K562 (cell line): ENCODE results near the gene INPP5E. TPM values are rescaled to one million over a fixed set of nuclear protein-coding genes. Genes with fewer than 3 reads are reported as not detected.

ENCODE experiments used
- ATAC-seq: fragments of 200-7000 bp; cut with Tn5 transposase; 3 replicates; pipeline ENCODE4 v1.9.1; 2020; ENCODE audit warnings: moderate library complexity
- BruUV-seq: library from RNA; stranded (reverse); fragments of 400-500 nt; replicated peaks from 2 replicates; lab custom pipeline; 2021; lab: Mats Ljungman, UMichigan
- CTCF ChIA-PET: fragments of 300-600 bp; formaldehyde crosslinking; extraction: SDS; loops from one replicate; lab custom pipeline; 2021; ENCODE audit warnings: low intra/inter-chr PET ratio; lab: Yijun Ruan, JAX
- POLR2A ChIA-PET: fragments of 300-600, 350-650 bp; sonication (Branson Sonifier 250); formaldehyde crosslinking; extraction: SDS; loops from one replicate; lab custom pipeline; 2021; ENCODE audit warnings: antibody characterized with exemption, inconsistent platforms; lab: Yijun Ruan, JAX
- DNase-seq, 4 experiments: peaks; one replicate each; pipeline versions ENCODE4 v3.0.0 to v3.0.0-alpha.2; 2011 to 2018; ENCODE audit warnings: low spot score in 3 of 4, mixed read lengths in 3 of 4; ENCODE audit errors: extremely low read depth in 1 of 4
- FAIRE-seq: peaks from 2 replicates; lab custom pipeline; 2011; peaks lifted over from hg19 to GRCh38; lab: Jason Lieb, UNC
- H2AFZ ChIP-seq: 2 replicates; pipeline ENCODE4 v1.6.0; 2011; ENCODE audit warnings: low read depth, low read length, control low read depth, inconsistent platforms
- H3K27ac ChIP-seq: fragments of 200-600 bp; 3 replicates; pipeline ENCODE4 v1.8.0; 2011; ENCODE audit warnings: low read depth, mild to moderate bottlenecking, control low read depth, inconsistent platforms, low read length, moderate library complexity, mixed read lengths; ENCODE audit errors: extremely low read depth
- H3K27me3 ChIP-seq, 2 experiments: fragments of 300-600 bp in 1 of 2; 2 replicates in 1 of 2; 3 replicates in 1 of 2; pipeline versions ENCODE4 v1.6.0 to v1.8.0; 2011; ENCODE audit warnings: inconsistent platforms in 2 of 2, low read length in 2 of 2, mild to moderate bottlenecking in 1 of 2, mixed read lengths in 1 of 2, moderate library complexity in 1 of 2; ENCODE audit not compliant: control insufficient read depth in 2 of 2, insufficient read depth in 2 of 2
- H3K36me3 ChIP-seq: fragments of 300-600 bp; 3 replicates; pipeline ENCODE4 v1.8.0; 2011; ENCODE audit warnings: mild to moderate bottlenecking, low read length, inconsistent platforms; ENCODE audit not compliant: control insufficient read depth, insufficient read depth
- H3K4me1 ChIP-seq, 2 experiments: fragments of 200-600 bp in 1 of 2; replicated peaks in 1 of 2; 2 replicates in 1 of 2; 3 replicates in 1 of 2; pipeline versions ENCODE4 v1.5.1 to v1.8.0; 2011; ENCODE audit warnings: inconsistent platforms in 2 of 2, low read length in 2 of 2, mild to moderate bottlenecking in 1 of 2, mixed read lengths in 1 of 2, moderate library complexity in 1 of 2; ENCODE audit not compliant: control insufficient read depth in 2 of 2, insufficient read depth in 2 of 2
- H3K4me2 ChIP-seq: 2 replicates; pipeline ENCODE4 v1.6.1; 2011; ENCODE audit warnings: low read length, control low read depth, inconsistent platforms, mixed read lengths; ENCODE audit not compliant: insufficient read depth
- H3K4me3 ChIP-seq: fragments of 200-600 bp; sonication (generic), shearing (Covaris generic); 2 replicates; pipeline ENCODE4 v1.5.1; 2016; ENCODE audit warnings: control low read depth, inconsistent platforms
- H3K79me2 ChIP-seq: fragments of 200-600 bp; 3 replicates; pipeline ENCODE4 v1.8.0; 2011; ENCODE audit warnings: low read length, inconsistent platforms; ENCODE audit not compliant: control insufficient read depth, insufficient read depth
- H3K9ac ChIP-seq, 2 experiments: 2 replicates each; pipeline versions ENCODE4 v1.6.0 to v1.6.1; 2011; ENCODE audit warnings: low read depth in 2 of 2, low read length in 2 of 2, control low read depth in 1 of 2, inconsistent platforms in 1 of 2, mild to moderate bottlenecking in 1 of 2, mixed read lengths in 1 of 2; ENCODE audit not compliant: insufficient read depth in 1 of 2
- H3K9me1 ChIP-seq: one replicate; pipeline ENCODE4 v1.6.0; 2011; ENCODE audit warnings: inconsistent platforms, mild to moderate bottlenecking, low read length, moderate library complexity; ENCODE audit not compliant: control insufficient read depth, insufficient read depth
- H3K9me3 ChIP-seq: replicated peaks from 2 replicates; pipeline ENCODE4 v1.5.1; 2011; ENCODE audit warnings: low read depth, low read length, inconsistent platforms; ENCODE audit not compliant: control insufficient read depth, insufficient read depth
- H4K20me1 ChIP-seq: replicated peaks from 2 replicates; pipeline ENCODE4 v1.6.1; 2011; ENCODE audit warnings: low read length, inconsistent platforms, mixed read lengths; ENCODE audit not compliant: control insufficient read depth, insufficient read depth
- BACH1 ChIP-seq: fragments of 200-800 bp; sonication (Bioruptor generic); IDR thresholded peaks from 2 replicates; pipeline ENCODE4 v1.6.1; 2016; ENCODE audit warnings: missing genetic modification characterization, missing compliant biosample characterization
- BHLHE40 ChIP-seq: IDR thresholded peaks from 2 replicates; pipeline ENCODE4 v1.6.1; 2011; ENCODE audit warnings: low read length, improper control_type of control experiment
- CBFB ChIP-seq: sonication (generic); formaldehyde crosslinking; IDR thresholded peaks from 2 replicates; pipeline ENCODE4 v1.4.0; 2020; ENCODE audit warnings: mild to moderate bottlenecking, missing genetic modification reagents
- E4F1 ChIP-seq: fragments of 250-450 bp; sonication (Bioruptor Pico); IDR thresholded peaks from 2 replicates; pipeline ENCODE4 v1.5.0; 2021; ENCODE audit warnings: mild to moderate bottlenecking, borderline replicate concordance
- L3MBTL2 ChIP-seq: fragments of 450-650 bp; IDR thresholded peaks from 2 replicates; pipeline ENCODE4 v1.6.1; 2016; ENCODE audit warnings: mild to moderate bottlenecking, moderate library complexity
- RBFOX2 ChIP-seq: fragments of 200-400 bp; formaldehyde crosslinking; IDR thresholded peaks from 2 replicates; pipeline ENCODE4 v1.6.1; 2017; ENCODE audit warnings: low read depth, mild to moderate bottlenecking, low read length, moderate library complexity
- SFPQ ChIP-seq: fragments of 200-400 bp; formaldehyde crosslinking; IDR thresholded peaks from 2 replicates; pipeline ENCODE4 v1.6.1; 2017; ENCODE audit warnings: mild to moderate bottlenecking, low read depth, low read length, moderate library complexity
- SREBF2 ChIP-seq: sonication (generic); formaldehyde crosslinking; IDR thresholded peaks from 2 replicates; pipeline ENCODE4 v1.4.0; 2020; ENCODE audit warnings: mild to moderate bottlenecking, missing genetic modification reagents
- ZNF644 ChIP-seq: fragments of 200-800 bp; sonication (Bioruptor generic); IDR thresholded peaks from 2 replicates; pipeline ENCODE4 v1.6.1; 2016; ENCODE audit warnings: low read depth, missing genetic modification characterization, missing compliant biosample characterization
- WGBS: fragments of 100-300 bp; shearing (Covaris generic); methylation state at CpG from one replicate; pipeline ENCODE4 v1.1.6; 2016; ENCODE audit warnings: low coverage, mixed read lengths; ENCODE audit not compliant: insufficient coverage; ENCODE audit errors: missing lambda C conversion rate; 5-methylcytosine and 5-hydroxymethylcytosine counted together
- in situ Hi-C: fragments of 300-500 bp; cut with MboI; formaldehyde crosslinking; loops from 4 replicates; pipeline ENCODE4 v1.15.0; 2018; ENCODE audit warnings: inconsistent platforms, mixed read lengths
- intact Hi-C: fragments of 100-400 bp; cut with micrococcal nuclease; formaldehyde crosslinking; loops from 2 replicates; pipeline ENCODE4 v1.14.2; 2022
- polyA plus RNA-seq, 8 experiments: library from polyadenylated mRNA; depleted of rRNA in 4 of 8; stranded (reverse) in 5 of 8; unstranded in 3 of 8; fragments of >200 nt; fragmentation: Nextera tagmentation in 2 of 8; fragmentation: Illumina TruSeq in 1 of 8; extraction: Ambion mirVana in 2 of 8; extraction: Trizol in 1 of 8; gene quantifications; 2 replicates each; pipeline versions ENCODE4 v1.2.1 to v1.2.3, GENCODE V29; 2011 to 2014; ENCODE audit warnings: inconsistent platforms in 1 of 8, missing spikeins in 1 of 8
- total RNA-seq, 7 experiments: library from RNA; depleted of rRNA in 6 of 7; stranded (reverse); fragments of >200 nt in 6 of 7; fragmentation: Illumina TruSeq in 2 of 7; extraction: Trizol in 2 of 7; gene quantifications; 2 replicates each; pipeline versions ENCODE4 v1.2.1 to v1.2.3, GENCODE V29; 2011 to 2021; ENCODE audit warnings: low replicate concordance in 1 of 7

INPP5E gene
- total and polyA plus RNA-seq, 9 of the 15 experiments (the other 6 are each of a cell fraction or from before 2014, with no cell fraction given) = 0.38 to 17.4 (median 4.9) TPM

- Histone ChIP-seq H3K27ac (no peak overlapping the region), H3K9ac (peak overlapping the region in 1 of 2 experiments; percentile 50; a peak in 1 of 4 replicates), H3K9me1 (peaks cover 9% of the 10 kb centered on the region), H3K4me2 (no peak overlapping the region), H3K4me1 (peaks cover 21 to 56% of the 10 kb centered on the region in 2 experiments)
- intact Hi-C loops = no loop called here
- no peak for ATAC-seq
- TF ChIP-seq L3MBTL2 (no peak), RBFOX2 (peak; percentile 32; the same call in 1 of the 2 replicates), SREBF2 (CRISPR knock-in tag) (no peak)
- TF ChIP-seq, all 486 proteins: peak for 1
- Histone ChIP-seq H3K27me3 (no peaks in the 10 kb centered on the region), H3K36me3 (peaks cover 50% of the 10 kb centered on the region; the same call in 2 of the 3 replicates), H2AFZ (no peak overlapping the region), H3K9me3 (no peaks in the 10 kb centered on the region), H3K79me2 (peaks cover 49% of the 10 kb centered on the region), H4K20me1 (peaks cover 25% of the 10 kb centered on the region; the same call in 1 of the 2 replicates), H3K4me3 (no peak overlapping the region)
- no TSS peak for BruUV-seq
- 91% methylated on average over 25 of the region's 25 CpGs for WGBS
- ChIA-PET POLR2A (interaction anchor here (1.1 to 5.6 kb wide), 3 partner anchors 13 to 26 kb away, joined by 3 to 33 read pairs (median 4); no protein-coding TSS in a partner anchor), CTCF (no interaction called here)
- in situ Hi-C loops = no loop called here
- FAIRE-seq (no peak), DNase-seq (no peak)
Observed at GRCh38 chr9:136436055-136436634, 3.5 kb downstream of the INPP5E start.

GRCh38 chr9:136434580-136435169 is 5.0 kb downstream of the INPP5E start:
- Histone ChIP-seq H4K20me1 (peaks cover 18% of the 10 kb centered on the region; the same call in 1 of the 2 replicates), H3K9me1 (peaks cover 10% of the 10 kb centered on the region), H3K27ac (no peak overlapping the region), H3K4me1 (peaks cover 17 to 62% of the 10 kb centered on the region in 2 experiments), H3K4me3 (no peak overlapping the region), H3K27me3 (no peaks in the 10 kb centered on the region), H3K9me3 (no peaks in the 10 kb centered on the region), H3K79me2 (peaks cover 49% of the 10 kb centered on the region), H3K9ac (no peak overlapping the region), H3K4me2 (no peak overlapping the region), H2AFZ (no peak overlapping the region), H3K36me3 (peaks cover 52% of the 10 kb centered on the region; the same call in 1 of the 3 replicates)
- ChIA-PET CTCF (no interaction called here), POLR2A (interaction anchor here (0.5 to 5.6 kb wide), 3 partner anchors 11 to 39 kb away, joined by 3 to 33 read pairs (median 3); no protein-coding TSS in a partner anchor)
- FAIRE-seq (no peak), ATAC-seq (no peak), DNase-seq (no peak)
- 90% methylated on average over 7 of the region's 17 CpGs for WGBS
- in situ Hi-C loops (no loop called here), intact Hi-C loops (no loop called here)
- BruUV-seq = no TSS peak
- TF ChIP-seq SFPQ (no peak), CBFB (CRISPR knock-in tag) (no peak), E4F1 (no peak), ZNF644 (no peak), BHLHE40 (no peak), BACH1 (no peak)
